ENCODE measurements around the gene CASZ1.

CASZ1 gene

GRCh38 chr1:10607228-10607627, 189.2 kb downstream of the CASZ1 start:
- Histone ChIP-seq H3K27me3 (ENCODE audit: control insufficient read depth, insufficient read depth, low read length, poor library complexity, severe bottlenecking) (no peaks in the 10 kb centered on the region), H3K4me1 (ENCODE audit: control insufficient read depth, insufficient read depth, low read length) (no peaks in the 10 kb centered on the region), H3K27ac (ENCODE audit: insufficient read depth, low read depth, low read length, poor library complexity, severe bottlenecking) (no peak overlapping the region), H3K36me3 (ENCODE audit: control insufficient read depth, insufficient read depth, low read length) (no peaks in the 10 kb centered on the region), H3K9me3 (ENCODE audit: control insufficient read depth, low read length) (no peaks in the 10 kb centered on the region), H3K4me3 (ENCODE audit: insufficient read depth, low read depth, low read length) (no peak overlapping the region)
- 94 to 98% methylated on average over 3 of the region's 3 CpGs for WGBS, 2 experiments

GRCh38 chr1:10606064-10606463, 190.4 kb downstream of the CASZ1 start:
- Histone ChIP-seq H3K4me1 (ENCODE audit: control insufficient read depth, insufficient read depth, low read length) (peaks cover 6% of the 10 kb centered on the region), H3K36me3 (ENCODE audit: control insufficient read depth, insufficient read depth, low read length) (no peaks in the 10 kb centered on the region), H3K27me3 (ENCODE audit: control insufficient read depth, insufficient read depth, low read length, poor library complexity, severe bottlenecking) (no peaks in the 10 kb centered on the region), H3K4me3 (ENCODE audit: insufficient read depth, low read depth, low read length) (no peak overlapping the region), H3K27ac (ENCODE audit: insufficient read depth, low read depth, low read length, poor library complexity, severe bottlenecking) (no peak overlapping the region), H3K9me3 (ENCODE audit: control insufficient read depth, low read length) (no peaks in the 10 kb centered on the region)
- 83 to 84% methylated on average over 7 of the region's 7 CpGs for WGBS, 2 experiments

GRCh38 chr1:10604966-10605365, 191.5 kb downstream of the CASZ1 start:
- Histone ChIP-seq H3K9me3 (ENCODE audit: control insufficient read depth, low read length) (no peaks in the 10 kb centered on the region), H3K27ac (ENCODE audit: insufficient read depth, low read depth, low read length, poor library complexity, severe bottlenecking) (no peak overlapping the region), H3K4me3 (ENCODE audit: insufficient read depth, low read depth, low read length) (no peak overlapping the region), H3K36me3 (ENCODE audit: control insufficient read depth, insufficient read depth, low read length) (no peaks in the 10 kb centered on the region), H3K27me3 (ENCODE audit: control insufficient read depth, insufficient read depth, low read length, poor library complexity, severe bottlenecking) (no peaks in the 10 kb centered on the region), H3K4me1 (ENCODE audit: control insufficient read depth, insufficient read depth, low read length) (peaks cover 6% of the 10 kb centered on the region)
- WGBS, 2 experiments, result 89 to 94% methylated on average over 6 to 7 of the region's 7 CpGs

GRCh38 chr1:10602936-10603335, 193.5 kb downstream of the CASZ1 start:
- Histone ChIP-seq H3K4me3 (ENCODE audit: insufficient read depth, low read depth, low read length) (no peak overlapping the region), H3K27me3 (ENCODE audit: control insufficient read depth, insufficient read depth, low read length, poor library complexity, severe bottlenecking) (no peaks in the 10 kb centered on the region), H3K36me3 (ENCODE audit: control insufficient read depth, insufficient read depth, low read length) (no peaks in the 10 kb centered on the region), H3K27ac (ENCODE audit: insufficient read depth, low read depth, low read length, poor library complexity, severe bottlenecking) (no peak overlapping the region), H3K9me3 (ENCODE audit: control insufficient read depth, low read length) (no peaks in the 10 kb centered on the region), H3K4me1 (ENCODE audit: control insufficient read depth, insufficient read depth, low read length) (peaks cover 12% of the 10 kb centered on the region)
- WGBS, 2 experiments, result 90 to 97% methylated on average over 3 of the region's 3 CpGs

- Histone ChIP-seq H3K9me3 (ENCODE audit: control insufficient read depth, low read length) (no peaks in the 10 kb centered on the region), H3K27me3 (ENCODE audit: control insufficient read depth, insufficient read depth, low read length, poor library complexity, severe bottlenecking) (no peaks in the 10 kb centered on the region), H3K27ac (ENCODE audit: insufficient read depth, low read depth, low read length, poor library complexity, severe bottlenecking) (peak overlapping the region; percentile 59), H3K4me1 (ENCODE audit: control insufficient read depth, insufficient read depth, low read length) (peaks cover 18% of the 10 kb centered on the region), H3K4me3 (ENCODE audit: insufficient read depth, low read depth, low read length) (no peak overlapping the region), H3K36me3 (ENCODE audit: control insufficient read depth, insufficient read depth, low read length) (no peaks in the 10 kb centered on the region)
- WGBS, 2 experiments, result 83 to 85% methylated on average over 6 of the region's 6 CpGs
These were observed 194.9 kb downstream of the CASZ1 start for GRCh38 chr1:10601342-10602070.

GRCh38 chr1:10599194-10599861, 197.1 kb downstream of the CASZ1 start:
- H3K27me3 ChIP-seq (ENCODE audit: control insufficient read depth, insufficient read depth, low read length, poor library complexity, severe bottlenecking), result no peaks in the 10 kb centered on the region
- H3K27ac ChIP-seq (ENCODE audit: insufficient read depth, low read depth, low read length, poor library complexity, severe bottlenecking), result no peak overlapping the region
- H3K9me3 ChIP-seq (ENCODE audit: control insufficient read depth, low read length), result no peaks in the 10 kb centered on the region
- peaks cover 24% of the 10 kb centered on the region for H3K4me1 ChIP-seq (ENCODE audit: control insufficient read depth, insufficient read depth, low read length)
- no peak overlapping the region for H3K4me3 ChIP-seq (ENCODE audit: insufficient read depth, low read depth, low read length)
- 96% methylated on average over 6 of the region's 6 CpGs for WGBS, 2 experiments
- H3K36me3 ChIP-seq (ENCODE audit: control insufficient read depth, insufficient read depth, low read length), result no peaks in the 10 kb centered on the region

- no peaks in the 10 kb centered on the region for H3K9me3 ChIP-seq (ENCODE audit: control insufficient read depth, low read length)
- no peak overlapping the region for H3K27ac ChIP-seq (ENCODE audit: insufficient read depth, low read depth, low read length, poor library complexity, severe bottlenecking)
- 89 to 90% methylated on average over 6 of the region's 6 CpGs for WGBS, 2 experiments
- no peaks in the 10 kb centered on the region for H3K27me3 ChIP-seq (ENCODE audit: control insufficient read depth, insufficient read depth, low read length, poor library complexity, severe bottlenecking)
- H3K4me1 ChIP-seq (ENCODE audit: control insufficient read depth, insufficient read depth, low read length), result peaks cover 26% of the 10 kb centered on the region
- no peaks in the 10 kb centered on the region for H3K36me3 ChIP-seq (ENCODE audit: control insufficient read depth, insufficient read depth, low read length)
- H3K4me3 ChIP-seq (ENCODE audit: insufficient read depth, low read depth, low read length), result no peak overlapping the region
These were observed 198.1 kb downstream of the CASZ1 start for GRCh38 chr1:10598389-10598702.

GRCh38 chr1:10597492-10598388, 198.7 kb downstream of the CASZ1 start:
- WGBS, 2 experiments, result 90 to 91% methylated on average over 13 of the region's 13 CpGs
- H3K9me3 ChIP-seq (ENCODE audit: control insufficient read depth, low read length), result no peaks in the 10 kb centered on the region
- H3K4me1 ChIP-seq (ENCODE audit: control insufficient read depth, insufficient read depth, low read length), result peaks cover 26% of the 10 kb centered on the region
- no peaks in the 10 kb centered on the region for H3K27me3 ChIP-seq (ENCODE audit: control insufficient read depth, insufficient read depth, low read length, poor library complexity, severe bottlenecking)
- H3K36me3 ChIP-seq (ENCODE audit: control insufficient read depth, insufficient read depth, low read length), result no peaks in the 10 kb centered on the region
- H3K27ac ChIP-seq (ENCODE audit: insufficient read depth, low read depth, low read length, poor library complexity, severe bottlenecking), result no peak overlapping the region
- no peak overlapping the region for H3K4me3 ChIP-seq (ENCODE audit: insufficient read depth, low read depth, low read length)

- Histone ChIP-seq H3K27me3 (ENCODE audit: control insufficient read depth, insufficient read depth, low read length, poor library complexity, severe bottlenecking) (no peaks in the 10 kb centered on the region), H3K9me3 (ENCODE audit: control insufficient read depth, low read length) (no peaks in the 10 kb centered on the region), H3K4me1 (ENCODE audit: control insufficient read depth, insufficient read depth, low read length) (peaks cover 25% of the 10 kb centered on the region), H3K4me3 (ENCODE audit: insufficient read depth, low read depth, low read length) (no peak overlapping the region), H3K27ac (ENCODE audit: insufficient read depth, low read depth, low read length, poor library complexity, severe bottlenecking) (no peak overlapping the region), H3K36me3 (ENCODE audit: control insufficient read depth, insufficient read depth, low read length) (no peaks in the 10 kb centered on the region)
- WGBS, 2 experiments, result 94 to 95% methylated on average over 6 of the region's 6 CpGs
These were observed 199.7 kb downstream of the CASZ1 start for GRCh38 chr1:10596780-10597179.

GRCh38 chr1:10594595-10595223, 201.7 kb downstream of the CASZ1 start:
- Histone ChIP-seq H3K27ac (ENCODE audit: insufficient read depth, low read depth, low read length, poor library complexity, severe bottlenecking) (no peak overlapping the region), H3K9me3 (ENCODE audit: control insufficient read depth, low read length) (no peaks in the 10 kb centered on the region), H3K4me3 (ENCODE audit: insufficient read depth, low read depth, low read length) (no peak overlapping the region), H3K27me3 (ENCODE audit: control insufficient read depth, insufficient read depth, low read length, poor library complexity, severe bottlenecking) (no peaks in the 10 kb centered on the region), H3K4me1 (ENCODE audit: control insufficient read depth, insufficient read depth, low read length) (peaks cover 20% of the 10 kb centered on the region), H3K36me3 (ENCODE audit: control insufficient read depth, insufficient read depth, low read length) (no peaks in the 10 kb centered on the region)
- WGBS, 2 experiments, result 32 to 33% methylated on average over 9 of the region's 9 CpGs
